ENCODE results near the gene INAFM1. TPM values are rescaled to one million over a fixed set of nuclear protein-coding genes. Genes with fewer than 3 reads are reported as not detected.
A peak's percentile ranks its signal among the peaks of the same experiment; 100 is the strongest.

Gene INAFM1
- 10 to 100 TPM; 20.8 to 29.5 TPM for total RNA-seq
- 9.0 TPM for polyA plus RNA-seq (ENCODE audit: insufficient read depth, low read depth, low replicate concordance)
- long read RNA-seq, donor 1, transcript INAFM1-201 (1 exons, 1,255 nt) = major isoform, 14 of 14 reads
- long read RNA-seq, donor 1, partial matches to known transcripts = 0 of 14 reads
- long read RNA-seq, donor 1, other reads (novel, unspliced or antisense) = 0 of 14 reads
- long read RNA-seq, donor 2, transcript INAFM1-201 (1 exons, 1,255 nt) = major isoform, 7 of 7 reads
- long read RNA-seq, donor 2, partial matches to known transcripts = 0 of 7 reads
- long read RNA-seq, donor 2, other reads (novel, unspliced or antisense) = 0 of 7 reads

DNA sequence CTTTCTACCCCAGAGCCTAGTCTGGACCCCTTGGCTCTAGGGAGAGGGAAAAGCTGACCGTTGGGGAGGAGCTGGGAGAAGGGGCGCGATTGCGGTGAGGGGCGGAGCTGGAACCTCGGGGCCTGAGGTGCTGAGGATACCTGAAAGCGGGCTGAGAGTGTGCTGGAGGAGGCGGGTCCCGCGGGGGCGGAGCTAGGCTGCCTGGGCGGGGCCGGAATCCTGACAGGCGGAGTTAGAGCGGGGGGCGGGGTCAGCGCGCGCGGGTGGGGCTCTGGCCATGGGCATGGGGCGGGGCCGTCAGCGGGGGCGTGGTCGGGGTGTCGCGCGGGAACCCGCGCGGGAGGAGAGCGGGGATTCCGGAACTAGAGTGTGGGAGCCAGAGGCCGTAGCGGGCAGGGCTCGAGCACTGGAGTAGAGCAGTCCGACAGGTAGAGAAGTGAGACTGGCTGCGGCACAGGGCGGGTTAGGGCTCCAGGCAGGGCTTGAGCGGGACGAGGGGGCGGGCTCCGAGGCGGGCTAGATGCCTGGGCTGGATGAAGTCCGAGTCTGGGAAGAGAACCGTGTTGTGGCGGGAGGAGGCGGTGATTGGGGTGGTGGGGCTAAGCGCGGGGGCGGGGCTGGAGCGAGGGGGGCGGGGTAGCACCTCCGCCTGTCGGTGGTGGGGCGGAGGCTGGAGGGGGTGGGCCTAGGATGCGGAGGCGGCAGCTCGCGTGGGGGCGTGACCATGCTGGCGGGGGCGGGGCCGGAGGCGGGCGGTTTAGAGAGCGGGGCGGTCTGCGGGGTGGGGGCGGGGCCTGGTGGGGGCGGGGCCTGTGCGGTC, at the start of gene INAFM1:
Gene INAFM1, plus strand, starts transcription at position 815 of the 820 bp plus-strand sequence. CDS start 35 bp downstream, outside the sequence.
- intact Hi-C loops (cut with DNase I; ENCODE audit: low total_unique reads) = no loop called here
- no peaks in the 10 kb centered on the region for H3K9me3 ChIP-seq
- H3K36me3 ChIP-seq (ENCODE audit: low read depth, missing control alignments) = no peaks in the 10 kb centered on the region
- no peaks in the 10 kb centered on the region for H3K27me3 ChIP-seq
- WGBS, 2 donors = 0 to 1% methylated on average over 7 to 48 of the region's 72 CpGs
- H3K4me1 ChIP-seq = peaks cover 24% of the 10 kb centered on the region
- peak within 1 kb of the TSS; percentile 71 to 86 for H3K4me3 ChIP-seq
- peak within 1 kb of the TSS; percentile 94 to 98 for H3K27ac ChIP-seq
- peak; percentile 99 for DNase-seq
- TF ChIP-seq CTCF (IDR thresholded peaks at IDR 0.05) (no peak), POLR2A (IDR thresholded peaks at IDR 0.05) (peak; percentile 58)

DNA sequence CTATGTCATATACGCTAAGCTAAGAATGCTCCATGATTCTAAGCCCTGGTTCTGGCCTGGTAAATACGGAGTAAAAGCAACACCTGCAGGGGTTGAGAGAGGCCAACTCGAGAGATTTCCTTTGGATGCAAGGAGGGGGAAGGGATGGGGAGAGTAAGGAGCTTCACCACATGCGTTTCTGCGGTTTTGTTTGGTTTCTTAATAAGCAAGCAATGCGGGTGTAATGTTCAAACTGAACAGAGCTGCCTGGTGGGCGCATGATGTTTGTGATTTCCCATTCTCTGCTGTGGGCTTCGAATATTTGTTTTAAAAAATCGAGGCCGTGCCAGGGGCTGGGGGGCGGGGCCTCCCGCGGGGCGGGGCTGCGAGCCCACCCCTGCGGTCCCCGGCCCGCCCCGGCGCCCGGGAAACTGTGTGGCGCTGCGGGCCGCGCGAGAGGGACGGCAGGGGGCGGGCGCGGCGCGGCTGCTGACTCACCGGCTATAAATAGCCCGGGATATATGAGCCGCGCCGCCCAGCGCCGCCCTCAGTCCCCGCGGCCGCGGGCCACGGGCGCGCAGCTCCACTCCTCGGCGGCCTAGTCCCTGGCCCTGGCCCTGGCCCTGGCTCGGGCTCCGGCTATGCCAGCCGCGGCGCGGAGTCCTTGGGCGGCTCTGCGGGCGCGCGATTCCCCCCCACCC, 48.8 kb upstream of the INAFM1 start:
- peak overlapping the region; percentile 64 to 75 for H3K4me3 ChIP-seq
- H3K4me1 ChIP-seq = peaks cover 19% of the 10 kb centered on the region
- H3K27me3 ChIP-seq = no peaks in the 10 kb centered on the region
- WGBS, 2 donors = 3 to 14% methylated on average over 8 to 28 of the region's 59 CpGs
- H3K9me3 ChIP-seq = no peaks in the 10 kb centered on the region
- DNase-seq = peak; percentile 90
- intact Hi-C loops (cut with DNase I; ENCODE audit: low total_unique reads) = no loop called here
- H3K27ac ChIP-seq = peak overlapping the region; percentile 99
- TF ChIP-seq POLR2A (IDR thresholded peaks at IDR 0.05) (peak; percentile 98), CTCF (IDR thresholded peaks at IDR 0.05) (peak in 2 of 3 experiments; percentile 37 to 76)
- no peaks in the 10 kb centered on the region for H3K36me3 ChIP-seq (ENCODE audit: low read depth, missing control alignments)

GRCh38 chr19:47226426-47227351, 48.0 kb upstream of the INAFM1 start:
- no peaks in the 10 kb centered on the region for H3K9me3 ChIP-seq
- WGBS, 2 donors = 2 to 4% methylated on average over 9 to 41 of the region's 56 CpGs
- peak overlapping the region; percentile 99 for H3K27ac ChIP-seq
- H3K4me3 ChIP-seq = peak overlapping the region; percentile 64 to 75
- TF ChIP-seq POLR2A (IDR thresholded peaks at IDR 0.05) = no peak
- TF ChIP-seq CTCF (IDR thresholded peaks at IDR 0.05) = no peak
- no peaks in the 10 kb centered on the region for H3K36me3 ChIP-seq (ENCODE audit: low read depth, missing control alignments)
- peak; percentile 92 for DNase-seq
- no peaks in the 10 kb centered on the region for H3K27me3 ChIP-seq
- intact Hi-C loops (cut with DNase I; ENCODE audit: low total_unique reads) = no loop called here
- H3K4me1 ChIP-seq = peaks cover 23% of the 10 kb centered on the region

Measured in testis (tissue), 5 donors.